Fibroblast of pulmonary artery (primary cell): ENCODE data around the gene CAVIN4.

Source experiments
- DNase-seq: peaks from one replicate; pipeline ENCODE4 v3.0.0-alpha.2; 2010; ENCODE audit warnings: low read depth
- H3K4me3 ChIP-seq: replicated peaks from 2 replicates; pipeline ENCODE4 v1.5.1; 2011; ENCODE audit warnings: low read depth, mild to moderate bottlenecking, control low read depth, low read length, moderate library complexity
- CTCF ChIP-seq: IDR thresholded peaks from 2 replicates; pipeline ENCODE4 v1.5.1; 2011; ENCODE audit warnings: mild to moderate bottlenecking, control low read depth, low read length, inconsistent platforms; ENCODE audit errors: missing control alignments

The CAVIN4 gene

GRCh38 chr9:100623969-100624368 lies 46.1 kb downstream of the CAVIN4 start:
- TF ChIP-seq CTCF, result no peak
- no peak overlapping the region for H3K4me3 ChIP-seq
- DNase-seq, result no peak

DNA sequence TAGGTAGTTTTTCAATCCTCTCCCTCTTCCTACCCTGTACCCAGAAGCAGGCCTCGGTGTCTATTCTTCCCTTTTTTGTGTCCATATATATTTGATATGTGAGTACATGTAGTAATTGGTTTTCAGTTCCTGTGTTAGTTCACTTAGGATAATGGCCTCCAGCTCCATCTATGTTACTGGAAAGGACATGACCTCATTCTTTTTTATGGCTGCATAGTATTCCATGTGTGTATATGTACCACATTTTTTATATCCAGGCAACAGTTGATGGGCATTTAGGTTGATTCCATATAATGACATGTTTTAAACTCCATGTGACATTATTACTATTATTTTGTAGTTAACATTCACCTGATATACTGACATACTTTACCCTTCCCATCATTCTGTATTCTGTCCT lies 49.1 kb downstream of the CAVIN4 start:
- no peak for TF ChIP-seq CTCF
- H3K4me3 ChIP-seq, result no peak overlapping the region
- DNase-seq, result no peak

- TF ChIP-seq CTCF, result no peak
- no peak overlapping the region for H3K4me3 ChIP-seq
- DNase-seq, result no peak
Measured at GRCh38 chr9:100637787-100638186, 59.9 kb downstream of the CAVIN4 start.
